ENCODE measurements around the gene NAALADL1. TPM values are rescaled to one million over a fixed set of nuclear protein-coding genes. Genes with fewer than 3 reads are reported as not detected.

NAALADL1 gene
- total and polyA plus RNA-seq, 9 of the 15 experiments (the other 6 are each of a cell fraction or from before 2014, with no cell fraction given), result 0.06 to 0.72 (median 0.22) TPM; not detected in 4

DNA sequence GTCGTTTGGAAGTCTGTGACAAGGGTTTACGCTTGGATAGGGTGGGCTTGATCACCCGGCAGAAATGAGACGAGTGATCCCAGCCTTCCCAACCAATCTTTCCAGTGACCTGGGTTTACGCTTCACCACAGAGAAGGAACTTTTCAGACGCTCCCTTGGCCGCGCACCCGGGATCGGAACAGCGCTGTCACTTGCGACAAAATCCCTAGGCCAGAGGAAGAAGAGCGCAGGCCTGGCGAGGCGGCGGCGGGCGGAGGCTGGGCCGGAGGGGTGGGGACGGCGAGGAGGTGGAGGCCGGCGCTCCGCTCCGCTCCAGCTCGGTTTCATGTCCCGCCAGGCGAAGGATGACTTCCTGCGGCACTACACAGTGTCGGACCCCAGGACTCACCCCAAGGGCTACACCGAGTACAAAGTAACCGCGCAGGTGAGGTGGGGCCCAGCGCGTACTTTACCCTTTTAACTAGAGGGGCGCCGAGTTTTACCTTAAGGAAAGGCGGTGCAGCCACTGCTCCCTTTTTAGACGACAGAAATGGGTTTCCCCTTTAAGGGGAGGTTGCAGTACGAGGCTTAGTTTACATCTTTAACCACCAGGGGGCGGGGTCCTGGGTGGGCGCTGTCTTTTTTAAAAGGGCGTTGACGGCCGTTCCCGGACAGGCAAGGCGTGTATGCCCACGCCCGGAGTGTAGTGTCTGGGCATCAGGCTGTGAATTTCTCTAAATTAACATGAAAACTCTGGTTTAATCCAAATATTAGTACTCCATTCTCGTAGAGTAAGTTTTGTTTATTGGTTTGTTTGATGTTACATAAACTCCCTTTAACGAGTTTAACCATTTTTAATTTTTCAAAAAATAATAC lies 30.9 kb downstream of the NAALADL1 start, which contains the start of gene SNX15 (continued):
- peak in 1 of 2 experiments; percentile 73; a peak in 2 of 4 replicates for TF ChIP-seq SIN3A (IDR thresholded peaks at IDR 0.05; ENCODE audit: borderline replicate concordance in 2 of 2, control insufficient read depth in 1 of 2, low read depth in 2 of 2, low read length in 2 of 2)
- no peak for TF ChIP-seq CEBPB (tag; IDR thresholded peaks at IDR 0.05)
- 0 out of 2 replicates have a peak, but pooled peaks have one; percentile 31 for TF ChIP-seq KLF6 (CRISPR knock-in tag; IDR thresholded peaks at IDR 0.05; ENCODE audit: borderline replicate concordance)
- TF ChIP-seq RCOR1 (IDR thresholded peaks at IDR 0.05; ENCODE audit: borderline replicate concordance in 1 of 2, low read depth in 2 of 2, low read length in 2 of 2), result peak; percentile 9 to 22; a peak in 2 of 4 replicates
- peak; percentile 75 for TF ChIP-seq POLR2A (conservative IDR thresholded peaks at IDR 0.05)
- TF ChIP-seq, protein P1, sequence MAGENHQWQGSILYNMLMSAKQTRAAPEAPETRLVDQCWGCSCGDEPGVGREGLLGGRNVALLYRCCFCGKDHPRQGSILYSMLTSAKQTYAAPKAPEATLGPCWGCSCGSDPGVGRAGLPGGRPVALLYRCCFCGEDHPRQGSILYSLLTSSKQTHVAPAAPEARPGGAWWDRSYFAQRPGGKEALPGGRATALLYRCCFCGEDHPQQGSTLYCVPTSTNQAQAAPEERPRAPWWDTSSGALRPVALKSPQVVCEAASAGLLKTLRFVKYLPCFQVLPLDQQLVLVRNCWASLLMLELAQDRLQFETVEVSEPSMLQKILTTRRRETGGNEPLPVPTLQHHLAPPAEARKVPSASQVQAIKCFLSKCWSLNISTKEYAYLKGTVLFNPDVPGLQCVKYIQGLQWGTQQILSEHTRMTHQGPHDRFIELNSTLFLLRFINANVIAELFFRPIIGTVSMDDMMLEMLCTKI (IDR thresholded peaks at IDR 0.05; ENCODE audit: partially characterized antibody), result no peak
- TF ChIP-seq YY1 (IDR thresholded peaks at IDR 0.05; ENCODE audit: borderline replicate concordance in 1 of 3, control insufficient read depth in 1 of 3, extremely low read depth in 1 of 3, insufficient read depth in 3 of 3, insufficient read length in 1 of 3, insufficient replicate concordance in 2 of 3, low read depth in 1 of 3, low read length in 2 of 3), result peak in 1 of 3 experiments; percentile 76
- TF ChIP-seq, protein P2, sequence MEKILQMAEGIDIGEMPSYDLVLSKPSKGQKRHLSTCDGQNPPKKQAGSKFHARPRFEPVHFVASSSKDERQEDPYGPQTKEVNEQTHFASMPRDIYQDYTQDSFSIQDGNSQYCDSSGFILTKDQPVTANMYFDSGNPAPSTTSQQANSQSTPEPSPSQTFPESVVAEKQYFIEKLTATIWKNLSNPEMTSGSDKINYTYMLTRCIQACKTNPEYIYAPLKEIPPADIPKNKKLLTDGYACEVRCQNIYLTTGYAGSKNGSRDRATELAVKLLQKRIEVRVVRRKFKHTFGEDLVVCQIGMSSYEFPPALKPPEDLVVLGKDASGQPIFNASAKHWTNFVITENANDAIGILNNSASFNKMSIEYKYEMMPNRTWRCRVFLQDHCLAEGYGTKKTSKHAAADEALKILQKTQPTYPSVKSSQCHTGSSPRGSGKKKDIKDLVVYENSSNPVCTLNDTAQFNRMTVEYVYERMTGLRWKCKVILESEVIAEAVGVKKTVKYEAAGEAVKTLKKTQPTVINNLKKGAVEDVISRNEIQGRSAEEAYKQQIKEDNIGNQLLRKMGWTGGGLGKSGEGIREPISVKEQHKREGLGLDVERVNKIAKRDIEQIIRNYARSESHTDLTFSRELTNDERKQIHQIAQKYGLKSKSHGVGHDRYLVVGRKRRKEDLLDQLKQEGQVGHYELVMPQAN (IDR thresholded peaks at IDR 0.05; ENCODE audit: borderline replicate concordance), result peak; percentile 91
- TF ChIP-seq HNRNPH1 (optimal IDR thresholded peaks at IDR 0.05; ENCODE audit: low read depth, low read length), result no peak
- no peak for TF ChIP-seq ZNF354B (CRISPR knock-in tag; IDR thresholded peaks at IDR 0.05)
- TF ChIP-seq MCM2 (IDR thresholded peaks at IDR 0.05; ENCODE audit: low read depth), result no peak
- TF ChIP-seq NCOA2 (IDR thresholded peaks at IDR 0.05; ENCODE audit: partially characterized antibody in 2 of 2), result peak in 1 of 2 experiments; percentile 99
- TF ChIP-seq TAF15 (IDR thresholded peaks at IDR 0.05; ENCODE audit: low read depth, low read length), result no peak
- no peak for TF ChIP-seq KHSRP (IDR thresholded peaks at IDR 0.05)
- peak; percentile 15 for TF ChIP-seq SMAD1 (IDR thresholded peaks at IDR 0.05; ENCODE audit: low read depth, low read length, partially characterized antibody)
- TF ChIP-seq, protein P3, sequence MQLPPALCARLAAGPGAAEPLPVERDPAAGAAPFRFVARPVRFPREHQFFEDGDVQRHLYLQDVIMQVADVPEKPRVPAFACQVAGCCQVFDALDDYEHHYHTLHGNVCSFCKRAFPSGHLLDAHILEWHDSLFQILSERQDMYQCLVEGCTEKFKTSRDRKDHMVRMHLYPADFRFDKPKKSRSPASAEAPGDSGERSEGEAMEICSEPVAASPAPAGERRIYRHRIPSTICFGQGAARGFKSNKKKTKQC (CRISPR knock-in tag; IDR thresholded peaks at IDR 0.05), result peak; percentile 96
- TF ChIP-seq, protein P4, sequence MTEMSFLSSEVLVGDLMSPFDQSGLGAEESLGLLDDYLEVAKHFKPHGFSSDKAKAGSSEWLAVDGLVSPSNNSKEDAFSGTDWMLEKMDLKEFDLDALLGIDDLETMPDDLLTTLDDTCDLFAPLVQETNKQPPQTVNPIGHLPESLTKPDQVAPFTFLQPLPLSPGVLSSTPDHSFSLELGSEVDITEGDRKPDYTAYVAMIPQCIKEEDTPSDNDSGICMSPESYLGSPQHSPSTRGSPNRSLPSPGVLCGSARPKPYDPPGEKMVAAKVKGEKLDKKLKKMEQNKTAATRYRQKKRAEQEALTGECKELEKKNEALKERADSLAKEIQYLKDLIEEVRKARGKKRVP (CRISPR knock-in tag; IDR thresholded peaks at IDR 0.05), result no peak

Measured in K562 (cell line).